Nephron progenitor cell (in vitro differentiated cells): ENCODE results near the gene MAST2.
"Not testable (repeated sequence)": the region's sequence is repeated elsewhere in the genome, so short reads cannot be mapped to it uniquely, and the experiment has no call there.

Experiments
- DNase-seq: peaks from one replicate; pipeline ENCODE4 v3.0.0; 2021
- H3K27ac Mint-ChIP-seq: 2 replicates; pipeline ENCODE4 v1.8.0; 2021; ENCODE audit warnings: mild to moderate bottlenecking, moderate library complexity, mixed read lengths
- H3K27me3 Mint-ChIP-seq: 2 replicates; pipeline ENCODE4 v1.8.0; 2021; ENCODE audit warnings: mild to moderate bottlenecking, low read depth, mixed read lengths; ENCODE audit not compliant: poor library complexity
- H3K36me3 Mint-ChIP-seq: 2 replicates; pipeline ENCODE4 v1.8.0; 2021; ENCODE audit warnings: low read depth, mixed read lengths
- H3K4me1 Mint-ChIP-seq: 2 replicates; pipeline ENCODE4 v1.8.0; 2021; ENCODE audit warnings: mixed read lengths
- H3K4me3 Mint-ChIP-seq: 2 replicates; pipeline ENCODE4 v1.8.0; 2021; ENCODE audit warnings: mild to moderate bottlenecking, moderate library complexity, mixed read lengths
- H3K9me3 Mint-ChIP-seq: 2 replicates; pipeline ENCODE4 v1.8.0; 2021; ENCODE audit warnings: mild to moderate bottlenecking, moderate library complexity, mixed read lengths
- TF ChIP-seq, protein P1 (sequence below): fragments of 200-600 bp; sonication (generic); IDR thresholded peaks from 2 replicates; pipeline ENCODE4 v1.5.0; 2021; ENCODE audit warnings: antibody characterized with exemption

Gene MAST2

GRCh38 chr1:45850017-45850416 is 46.6 kb downstream of the MAST2 start:
- TF ChIP-seq, protein P1, sequence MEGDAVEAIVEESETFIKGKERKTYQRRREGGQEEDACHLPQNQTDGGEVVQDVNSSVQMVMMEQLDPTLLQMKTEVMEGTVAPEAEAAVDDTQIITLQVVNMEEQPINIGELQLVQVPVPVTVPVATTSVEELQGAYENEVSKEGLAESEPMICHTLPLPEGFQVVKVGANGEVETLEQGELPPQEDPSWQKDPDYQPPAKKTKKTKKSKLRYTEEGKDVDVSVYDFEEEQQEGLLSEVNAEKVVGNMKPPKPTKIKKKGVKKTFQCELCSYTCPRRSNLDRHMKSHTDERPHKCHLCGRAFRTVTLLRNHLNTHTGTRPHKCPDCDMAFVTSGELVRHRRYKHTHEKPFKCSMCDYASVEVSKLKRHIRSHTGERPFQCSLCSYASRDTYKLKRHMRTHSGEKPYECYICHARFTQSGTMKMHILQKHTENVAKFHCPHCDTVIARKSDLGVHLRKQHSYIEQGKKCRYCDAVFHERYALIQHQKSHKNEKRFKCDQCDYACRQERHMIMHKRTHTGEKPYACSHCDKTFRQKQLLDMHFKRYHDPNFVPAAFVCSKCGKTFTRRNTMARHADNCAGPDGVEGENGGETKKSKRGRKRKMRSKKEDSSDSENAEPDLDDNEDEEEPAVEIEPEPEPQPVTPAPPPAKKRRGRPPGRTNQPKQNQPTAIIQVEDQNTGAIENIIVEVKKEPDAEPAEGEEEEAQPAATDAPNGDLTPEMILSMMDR, result no peak
- H3K4me1 Mint-ChIP-seq, result no peaks in the 10 kb centered on the region
- DNase-seq, result no peak
- H3K9me3 Mint-ChIP-seq, result peaks cover 34% of the 10 kb centered on the region
- H3K27ac Mint-ChIP-seq, result no peak overlapping the region
- peaks cover 45% of the 10 kb centered on the region for H3K36me3 Mint-ChIP-seq
- peaks cover 3% of the 10 kb centered on the region for H3K27me3 Mint-ChIP-seq
- H3K4me3 Mint-ChIP-seq, result no peak overlapping the region

DNA sequence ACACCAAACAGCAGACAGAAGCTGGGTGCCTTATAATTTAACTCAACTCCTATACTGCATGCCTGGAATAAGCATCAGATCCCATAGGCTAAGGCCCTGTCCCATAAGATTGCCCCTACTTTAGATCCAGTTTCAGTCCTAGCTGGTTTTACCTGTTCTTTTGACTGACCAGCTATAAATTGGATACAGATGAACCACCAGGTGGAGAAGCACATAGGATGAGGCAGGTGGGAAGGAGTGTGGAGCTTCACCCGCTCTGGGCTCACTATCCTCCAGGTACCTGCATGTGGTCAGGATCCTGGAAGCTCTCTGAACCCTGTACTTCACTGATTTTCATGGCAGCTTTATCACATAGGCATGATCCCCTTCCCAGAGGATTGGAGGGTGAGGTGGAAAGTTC is 51.3 kb downstream of the MAST2 start:
- Mint-ChIP-seq H3K4me1 (no peaks in the 10 kb centered on the region), H3K9me3 (peaks cover 31% of the 10 kb centered on the region), H3K36me3 (peaks cover 25% of the 10 kb centered on the region), H3K27ac (peak overlapping the region; percentile 12), H3K4me3 (no peak overlapping the region), H3K27me3 (no peaks in the 10 kb centered on the region)
- TF ChIP-seq, protein P1, result no peak
- no peak for DNase-seq

DNA sequence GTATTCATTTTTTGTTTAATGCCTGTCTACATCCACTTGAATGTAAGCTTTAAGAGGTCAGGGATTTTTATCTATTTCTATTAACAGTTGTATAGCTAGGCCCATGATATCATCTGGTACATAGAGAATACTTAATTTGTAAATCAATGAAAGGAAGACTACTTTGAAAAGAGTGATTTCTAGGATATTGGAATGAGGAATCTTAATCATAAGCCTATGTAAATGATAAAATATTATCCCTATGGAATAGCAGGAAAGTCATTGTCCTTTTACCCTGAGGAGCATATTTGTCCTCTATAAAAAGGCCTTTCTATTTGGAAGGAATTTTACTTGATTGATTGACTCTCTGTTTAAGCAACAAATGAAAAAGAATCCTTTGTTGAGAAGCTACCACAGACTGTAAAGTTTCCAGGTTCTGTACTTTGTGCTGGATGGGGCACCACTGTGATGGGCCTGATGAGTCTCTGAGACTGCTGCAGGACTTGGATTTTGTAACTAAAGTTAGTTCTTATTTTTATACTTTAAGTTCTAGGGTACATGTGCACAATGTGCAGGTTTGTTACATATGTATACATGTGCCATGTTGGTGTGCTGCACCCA is 53.8 kb downstream of the MAST2 start:
- Mint-ChIP-seq H3K27me3 (no peaks in the 10 kb centered on the region), H3K36me3 (peaks cover 20% of the 10 kb centered on the region), H3K4me1 (peaks cover 15% of the 10 kb centered on the region), H3K9me3 (peaks cover 16% of the 10 kb centered on the region), H3K27ac (no peak overlapping the region), H3K4me3 (no peak overlapping the region)
- no peak for DNase-seq
- TF ChIP-seq, protein P1, result no peak

- Mint-ChIP-seq H3K4me1 (peaks cover 16% of the 10 kb centered on the region), H3K9me3 (peaks cover 16% of the 10 kb centered on the region), H3K36me3 (peaks cover 20% of the 10 kb centered on the region)
- DNase-seq, H3K27me3 Mint-ChIP-seq, H3K4me3 Mint-ChIP-seq, H3K27ac Mint-ChIP-seq: not testable (repeated sequence)
Measured at GRCh38 chr1:45857755-45858492, 54.5 kb downstream of the MAST2 start.

DNA sequence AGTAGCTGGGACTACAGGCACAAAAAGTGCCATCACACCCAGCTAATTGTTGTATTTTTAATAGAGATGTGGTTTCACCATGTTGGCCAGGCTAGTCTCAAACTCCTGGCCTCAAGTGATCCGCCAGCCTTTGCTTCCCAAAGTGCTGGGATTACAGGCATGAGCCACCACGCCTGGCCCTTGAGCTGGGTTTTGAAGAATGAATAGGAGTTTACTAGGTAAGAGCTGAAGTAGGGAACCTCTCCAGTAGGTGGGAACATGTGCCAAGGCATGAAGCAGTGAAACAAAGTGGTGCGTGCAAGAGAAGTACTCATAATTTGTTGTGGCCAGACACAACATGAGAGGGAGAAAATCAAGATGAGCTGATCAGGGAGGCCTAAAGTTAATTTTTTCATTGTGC is 55.8 kb downstream of the MAST2 start:
- TF ChIP-seq, protein P1, result no peak
- peaks cover 20% of the 10 kb centered on the region for H3K36me3 Mint-ChIP-seq
- H3K27me3 Mint-ChIP-seq, result no peaks in the 10 kb centered on the region
- peaks cover 16% of the 10 kb centered on the region for H3K9me3 Mint-ChIP-seq
- H3K4me1 Mint-ChIP-seq, result peaks cover 19% of the 10 kb centered on the region
- DNase-seq, result no peak
- H3K4me3 Mint-ChIP-seq, result no peak overlapping the region
- H3K27ac Mint-ChIP-seq, result no peak overlapping the region

- DNase-seq, result no peak
- Mint-ChIP-seq H3K27me3 (no peaks in the 10 kb centered on the region), H3K4me1 (peaks cover 20% of the 10 kb centered on the region), H3K36me3 (peaks cover 20% of the 10 kb centered on the region), H3K9me3 (peaks cover 16% of the 10 kb centered on the region), H3K27ac (no peak overlapping the region), H3K4me3 (no peak overlapping the region)
- TF ChIP-seq, protein P1, result no peak
Measured at GRCh38 chr1:45862008-45862407, 58.6 kb downstream of the MAST2 start.
